Bone marrow (tissue), 2 donors: Measurements from ENCODE around the gene INHBE.
A peak's percentile ranks its signal among the peaks of the same experiment; 100 is the strongest.
"Not testable (repeated sequence)": the region's sequence is repeated elsewhere in the genome, so short reads cannot be mapped to it uniquely, and the experiment has no call there.

Source experiments
- DNase-seq, 2 donors: peaks; one replicate each; lab custom pipeline; 2025; lab: John Stamatoyannopoulos, UW

Gene INHBE

GRCh38 chr12:57475271-57476161 is 20.4 kb downstream of the INHBE start:
- no peak for DNase-seq

- DNase-seq = peak in 1 of 2 donors; percentile 42
These were observed 21.3 kb downstream of the INHBE start for GRCh38 chr12:57476162-57476992.

GRCh38 chr12:57476993-57477709 is 22.0 kb downstream of the INHBE start:
- no peak for DNase-seq

- peak in 1 of 2 donors; percentile 15 for DNase-seq
These were observed 22.9 kb downstream of the INHBE start for GRCh38 chr12:57477710-57478681.

- DNase-seq = no peak
These were observed 23.9 kb downstream of the INHBE start for GRCh38 chr12:57479043-57479375.

- peak in 1 of 2 donors; percentile 61 for DNase-seq
These were observed 24.4 kb downstream of the INHBE start, which contains the start of gene ARHGAP9 for GRCh38 chr12:57479376-57480115. Gene ARHGAP9 (minus strand): TSS chr12:57479866. CDS start chr12:57479406, 460 bp downstream.

- DNase-seq = no peak
These were observed 26.6 kb downstream of the INHBE start for GRCh38 chr12:57481671-57482070.

- DNase-seq = no peak
These were observed 28.4 kb downstream of the INHBE start for GRCh38 chr12:57483466-57483865.

GRCh38 chr12:57485695-57486094 is 30.6 kb downstream of the INHBE start:
- no peak for DNase-seq

- no peak for DNase-seq
These were observed 32.0 kb downstream of the INHBE start for GRCh38 chr12:57487055-57487596.

GRCh38 chr12:57487597-57488401 is 32.7 kb downstream of the INHBE start, which contains the start of gene MARS1:
Gene MARS1 (plus strand): TSS chr12:57488068. CDS start chr12:57488091, 23 bp downstream.
- DNase-seq = peak; percentile 63 to 89

GRCh38 chr12:57488402-57489156 is 33.5 kb downstream of the INHBE start:
- DNase-seq = no peak

GRCh38 chr12:57489157-57489641 is 34.1 kb downstream of the INHBE start:
- DNase-seq = no peak

- no peak for DNase-seq
These were observed 35.0 kb downstream of the INHBE start for GRCh38 chr12:57490126-57490525.

- no peak for DNase-seq
These were observed 36.5 kb downstream of the INHBE start for GRCh38 chr12:57491393-57492280.

- not testable (repeated sequence) for DNase-seq
These were observed 40.1 kb downstream of the INHBE start for GRCh38 chr12:57495051-57495701.
